ENCODE data around the gene AP2A2. TPM values are rescaled to one million over a fixed set of nuclear protein-coding genes. Genes with fewer than 3 reads are reported as not detected.

The AP2A2 gene
- total RNA-seq, 1 experiment from 2014 or later, result 55.5 TPM

- no peak overlapping the region for H3K4me2 ChIP-seq (ENCODE audit: low read length)
- DNase-seq (ENCODE audit: low read depth, low spot score), result no peak
- RAD21 ChIA-PET (ENCODE audit: low non-redundant PET in 1 of 2, low total read pairs in 2 of 2, uncharacterized antibody in 2 of 2, unreplicated experiment in 2 of 2), result no interaction called here
- H3K79me2 ChIP-seq (ENCODE audit: insufficient read depth, low read length), result 0 out of 2 replicates have a peak, but pooled peaks cover 3% of the 10 kb centered on the region
- CTCF ChIA-PET, result no interaction called here
- H3K27ac ChIP-seq (ENCODE audit: low read depth, low read length), result no peak overlapping the region
- H3K36me3 ChIP-seq (ENCODE audit: control insufficient read depth in 1 of 2, insufficient read depth in 2 of 2, low read length in 2 of 2), result peaks cover 32 to 38% of the 10 kb centered on the region in 2 experiments
- H3K4me1 ChIP-seq (ENCODE audit: control insufficient read depth in 1 of 2, insufficient read depth in 2 of 2, low read length in 2 of 2), result no peaks in the 10 kb centered on the region
- H4K20me1 ChIP-seq (ENCODE audit: insufficient read depth), result no peaks in the 10 kb centered on the region
- POLR2A ChIA-PET, result no interaction called here
- BruUV-seq (replicated peaks), result no TSS peak
- no peaks in the 10 kb centered on the region for H3K27me3 ChIP-seq (ENCODE audit: insufficient read depth, low read length)
- no peak for ATAC-seq
- TF ChIP-seq CTCF (IDR thresholded peaks at IDR 0.05 in 2 of 3, conservative IDR thresholded peaks at IDR 0.05 in 1 of 3; ENCODE audit: borderline replicate concordance in 1 of 3, insufficient read depth in 1 of 3, low read depth in 2 of 3, low read length in 2 of 3), result no peak
- TF ChIP-seq POLR2AphosphoS5 (IDR thresholded peaks at IDR 0.05; ENCODE audit: low read depth, low read length), result no peak
- no peak for TF ChIP-seq FOSL1 (IDR thresholded peaks at IDR 0.05; ENCODE audit: low read depth)
- no peak for TF ChIP-seq SRF (IDR thresholded peaks at IDR 0.05; ENCODE audit: low read depth)
- no peak for TF ChIP-seq EZH2 (IDR thresholded peaks at IDR 0.05)
- no peak for TF ChIP-seq RAD21 (IDR thresholded peaks at IDR 0.05; ENCODE audit: low read depth)
- H2AFZ ChIP-seq (ENCODE audit: low read depth, low read length, poor library complexity, severe bottlenecking), result no peak overlapping the region
- no peaks in the 10 kb centered on the region for H3K9me3 ChIP-seq (ENCODE audit: control insufficient read depth in 1 of 2, insufficient read depth in 1 of 2, low read depth in 1 of 2, low read length in 2 of 2)
- no peak overlapping the region for H3K4me3 ChIP-seq (replicated peaks in 1 of 2; ENCODE audit: low read depth in 1 of 2, low read length in 2 of 2)
- no peak overlapping the region for H3K9ac ChIP-seq (ENCODE audit: low read length)
- intact Hi-C loops (cut with micrococcal nuclease), result no loop called here
- H3K9me2 ChIP-seq (ENCODE audit: insufficient read depth), result no peaks in the 10 kb centered on the region
These were observed 56.1 kb downstream of the AP2A2 start for GRCh38 chr11:981764-982163.

GRCh38 chr11:984546-984945 is 58.9 kb downstream of the AP2A2 start:
- DNase-seq (ENCODE audit: low read depth, low spot score) (no peak), ATAC-seq (no peak)
- Histone ChIP-seq H3K36me3 (ENCODE audit: control insufficient read depth in 1 of 2, insufficient read depth in 2 of 2, low read length in 2 of 2) (peaks cover 25 to 33% of the 10 kb centered on the region in 2 experiments), H3K4me3 (replicated peaks in 1 of 2; ENCODE audit: low read depth in 1 of 2, low read length in 2 of 2) (no peak overlapping the region), H3K9me2 (ENCODE audit: insufficient read depth) (no peaks in the 10 kb centered on the region), H3K27me3 (ENCODE audit: insufficient read depth, low read length) (no peaks in the 10 kb centered on the region), H3K4me1 (ENCODE audit: control insufficient read depth in 1 of 2, insufficient read depth in 2 of 2, low read length in 2 of 2) (no peaks in the 10 kb centered on the region), H4K20me1 (ENCODE audit: insufficient read depth) (no peaks in the 10 kb centered on the region), H3K4me2 (ENCODE audit: low read length) (no peak overlapping the region), H3K27ac (ENCODE audit: low read depth, low read length) (no peak overlapping the region), H3K9ac (ENCODE audit: low read length) (no peak overlapping the region), H3K79me2 (ENCODE audit: insufficient read depth, low read length) (no peaks in the 10 kb centered on the region), H3K9me3 (ENCODE audit: control insufficient read depth in 1 of 2, insufficient read depth in 1 of 2, low read depth in 1 of 2, low read length in 2 of 2) (no peaks in the 10 kb centered on the region), H2AFZ (ENCODE audit: low read depth, low read length, poor library complexity, severe bottlenecking) (no peak overlapping the region)
- TF ChIP-seq CEBPB (IDR thresholded peaks at IDR 0.05; ENCODE audit: low read depth) (no peak), POLR2AphosphoS5 (IDR thresholded peaks at IDR 0.05; ENCODE audit: low read depth, low read length) (no peak), ZFX (IDR thresholded peaks at IDR 0.05) (no peak), ZNF274 (IDR thresholded peaks at IDR 0.05; ENCODE audit: low read depth, low read length) (no peak)
- POLR2A ChIA-PET, result no interaction called here
- CTCF ChIA-PET, result no interaction called here
- BruUV-seq (replicated peaks), result no TSS peak
- RAD21 ChIA-PET (ENCODE audit: low non-redundant PET in 1 of 2, low total read pairs in 2 of 2, uncharacterized antibody in 2 of 2, unreplicated experiment in 2 of 2), result no interaction called here
- intact Hi-C loops (cut with micrococcal nuclease), result no loop called here
